Smooth muscle cell of the brain vasculature (primary cell): ENCODE measurements around the gene RXRA.

Experiments used
- DNase-seq: peaks from one replicate; pipeline ENCODE4 v3.0.0-alpha.2; 2012; ENCODE audit warnings: low read depth, low spot score

The RXRA gene

GRCh38 chr9:134322781-134323241, 3.4 kb upstream of the RXRA start:
- DNase-seq, result no peak

- no peak for DNase-seq
Observed at GRCh38 chr9:134323741-134324358, 2.4 kb upstream of the RXRA start.

GRCh38 chr9:134324359-134325095, 1.7 kb upstream of the RXRA start:
- no peak for DNase-seq

GRCh38 chr9:134325096-134325812, 1.0 kb upstream of the RXRA start:
- no peak for DNase-seq

- no peak for DNase-seq
Observed at GRCh38 chr9:134326724-134327601, 708 bp downstream of the RXRA start.

- DNase-seq, result no peak
Observed at GRCh38 chr9:134327671-134328231, 1.5 kb downstream of the RXRA start.

GRCh38 chr9:134328341-134328840, 2.1 kb downstream of the RXRA start:
- DNase-seq, result no peak

GRCh38 chr9:134328841-134329575, 2.8 kb downstream of the RXRA start:
- DNase-seq, result no peak

- no peak for DNase-seq
Observed at GRCh38 chr9:134329576-134329855, 3.3 kb downstream of the RXRA start.

GRCh38 chr9:134329886-134330285, 3.6 kb downstream of the RXRA start:
- DNase-seq, result no peak

- DNase-seq, result no peak
Observed at GRCh38 chr9:134330590-134330989, 4.3 kb downstream of the RXRA start.

- DNase-seq, result no peak
Observed at GRCh38 chr9:134331186-134332025, 5.2 kb downstream of the RXRA start.

- DNase-seq, result no peak
Observed at GRCh38 chr9:134332266-134332665, 6.0 kb downstream of the RXRA start.

- no peak for DNase-seq
Observed at GRCh38 chr9:134332841-134333233, 6.6 kb downstream of the RXRA start.

- DNase-seq, result no peak
Observed at GRCh38 chr9:134333234-134333873, 7.1 kb downstream of the RXRA start.

GRCh38 chr9:134333874-134334581, 7.8 kb downstream of the RXRA start:
- DNase-seq, result no peak

GRCh38 chr9:134335061-134335460, 8.8 kb downstream of the RXRA start:
- DNase-seq, result no peak

- DNase-seq, result no peak
Observed at GRCh38 chr9:134335486-134336220, 9.4 kb downstream of the RXRA start.
